HG03521 (cell line): ENCODE measurements around the gene CCL5.

ENCODE experiments used
- ATAC-seq: cut with Tn5 transposase; IDR thresholded peaks from one replicate; pipeline ENCODE4 v1.9.1; 2021; ENCODE audit warnings: mild to moderate bottlenecking, moderate library complexity; ENCODE audit not compliant: unreplicated experiment

Gene CCL5

GRCh38 chr17:35868737-35869136 is 11.4 kb downstream of the CCL5 start, which contains the start of gene HEATR9:
HEATR9 (minus strand) TSS chr17:35868891; CDS start chr17:35868742, 149 bp downstream.
- ATAC-seq, result no peak

GRCh38 chr17:35867574-35867973 is 12.6 kb downstream of the CCL5 start:
- ATAC-seq, result no peak

- no peak for ATAC-seq
Observed at GRCh38 chr17:35866341-35866950, 13.7 kb downstream of the CCL5 start.

- ATAC-seq, result no peak
Observed at GRCh38 chr17:35865412-35866340, 14.5 kb downstream of the CCL5 start.

- no peak for ATAC-seq
Observed at GRCh38 chr17:35864853-35865252, 15.3 kb downstream of the CCL5 start.

GRCh38 chr17:35856603-35857002 is 23.6 kb downstream of the CCL5 start:
- ATAC-seq, result no peak

GRCh38 chr17:35855965-35856364 is 24.2 kb downstream of the CCL5 start:
- ATAC-seq, result no peak

- ATAC-seq, result no peak
Observed at GRCh38 chr17:35849469-35850348, 30.5 kb downstream of the CCL5 start.

GRCh38 chr17:35847633-35848373 is 32.4 kb downstream of the CCL5 start:
- ATAC-seq, result no peak

GRCh38 chr17:35847006-35847405 is 33.2 kb downstream of the CCL5 start:
- no peak for ATAC-seq

GRCh38 chr17:35846055-35846809 is 33.9 kb downstream of the CCL5 start:
- ATAC-seq, result no peak

- no peak for ATAC-seq
Observed at GRCh38 chr17:35844547-35844946, 35.6 kb downstream of the CCL5 start.

GRCh38 chr17:35843698-35844097 is 36.5 kb downstream of the CCL5 start:
- ATAC-seq, result no peak

GRCh38 chr17:35842239-35842638 is 37.9 kb downstream of the CCL5 start:
- ATAC-seq, result no peak

GRCh38 chr17:35841505-35841904 is 38.7 kb downstream of the CCL5 start:
- ATAC-seq, result no peak

- ATAC-seq, result no peak
Observed at GRCh38 chr17:35841101-35841500, 39.1 kb downstream of the CCL5 start.

GRCh38 chr17:35825206-35825605 is 55.0 kb downstream of the CCL5 start:
- ATAC-seq, result no peak
